HUES48 (cell line): ENCODE data around the gene RIMBP3B.
"Not testable (repeated sequence)": the region's sequence is repeated elsewhere in the genome, so short reads cannot be mapped to it uniquely, and the experiment has no call there.

Source experiments
- H3K27ac ChIP-seq: one replicate; pipeline ENCODE4 v1.7.0; 2013; ENCODE audit warnings: low read depth, low read length, inconsistent platforms
- H3K27me3 ChIP-seq: 2 replicates; pipeline ENCODE4 v1.6.1; 2013; ENCODE audit warnings: mild to moderate bottlenecking, low read length; ENCODE audit not compliant: control insufficient read depth, insufficient read depth
- H3K36me3 ChIP-seq: 2 replicates; pipeline ENCODE4 v1.6.1; 2013; ENCODE audit warnings: low read length; ENCODE audit not compliant: control insufficient read depth, insufficient read depth
- H3K4me1 ChIP-seq: 2 replicates; pipeline ENCODE4 v1.6.1; 2013; ENCODE audit warnings: mild to moderate bottlenecking, low read length; ENCODE audit not compliant: control insufficient read depth, insufficient read depth
- H3K4me3 ChIP-seq: 2 replicates; pipeline ENCODE4 v1.5.1; 2013; ENCODE audit warnings: mild to moderate bottlenecking, low read depth, low read length
- H3K9ac ChIP-seq: 2 replicates; pipeline ENCODE4 v1.6.1; 2013; ENCODE audit warnings: mild to moderate bottlenecking, low read depth, low read length, moderate library complexity
- H3K9me3 ChIP-seq: 2 replicates; pipeline ENCODE4 v1.6.1; 2013; ENCODE audit warnings: low read length; ENCODE audit not compliant: control insufficient read depth, insufficient read depth

RIMBP3B gene

GRCh38 chr22:21383701-21384467 is at the start of gene RIMBP3B:
Gene RIMBP3B (plus strand): TSS chr22:21383751. CDS start chr22:21383859, 108 bp downstream.
- not testable (repeated sequence) for H3K4me3 ChIP-seq, H3K36me3 ChIP-seq, H3K27ac ChIP-seq, H3K9me3 ChIP-seq, H3K27me3 ChIP-seq, H3K4me1 ChIP-seq, H3K9ac ChIP-seq

- not testable (repeated sequence) for H3K9ac ChIP-seq, H3K27ac ChIP-seq, H3K9me3 ChIP-seq, H3K36me3 ChIP-seq, H3K4me3 ChIP-seq, H3K4me1 ChIP-seq, H3K27me3 ChIP-seq
Observed at GRCh38 chr22:21357527-21357926, 26.0 kb upstream of the RIMBP3B start.

- not testable (repeated sequence) for H3K9ac ChIP-seq, H3K9me3 ChIP-seq, H3K4me1 ChIP-seq, H3K27me3 ChIP-seq, H3K27ac ChIP-seq, H3K4me3 ChIP-seq, H3K36me3 ChIP-seq
Observed at GRCh38 chr22:21360525-21360924, 23.0 kb upstream of the RIMBP3B start.

- H3K36me3 ChIP-seq, H3K9ac ChIP-seq, H3K4me1 ChIP-seq: not testable (repeated sequence)
Observed at GRCh38 chr22:21362473-21362872, 21.1 kb upstream of the RIMBP3B start.

GRCh38 chr22:21363061-21363460 is 20.5 kb upstream of the RIMBP3B start:
- H3K4me3 ChIP-seq, H3K4me1 ChIP-seq, H3K27me3 ChIP-seq, H3K36me3 ChIP-seq, H3K9me3 ChIP-seq, H3K27ac ChIP-seq, H3K9ac ChIP-seq: not testable (repeated sequence)

More at GRCh38 chr22:21362473-21362872, 21.1 kb upstream of the RIMBP3B start:
- not testable (repeated sequence) for H3K9me3 ChIP-seq, H3K27me3 ChIP-seq, H3K4me3 ChIP-seq, H3K27ac ChIP-seq

GRCh38 chr22:21363803-21364202 is 19.7 kb upstream of the RIMBP3B start:
- not testable (repeated sequence) for H3K9ac ChIP-seq, H3K36me3 ChIP-seq, H3K4me3 ChIP-seq, H3K27ac ChIP-seq, H3K27me3 ChIP-seq, H3K9me3 ChIP-seq, H3K4me1 ChIP-seq

- H3K27me3 ChIP-seq, H3K9me3 ChIP-seq, H3K36me3 ChIP-seq, H3K9ac ChIP-seq, H3K27ac ChIP-seq, H3K4me1 ChIP-seq, H3K4me3 ChIP-seq: not testable (repeated sequence)
Observed at GRCh38 chr22:21364362-21364761, 19.2 kb upstream of the RIMBP3B start.

GRCh38 chr22:21365337-21365736 is 18.2 kb upstream of the RIMBP3B start:
- not testable (repeated sequence) for H3K27me3 ChIP-seq, H3K27ac ChIP-seq, H3K9me3 ChIP-seq, H3K36me3 ChIP-seq, H3K9ac ChIP-seq, H3K4me3 ChIP-seq, H3K4me1 ChIP-seq

GRCh38 chr22:21368603-21369310 is 14.8 kb upstream of the RIMBP3B start:
- H3K4me3 ChIP-seq, H3K9me3 ChIP-seq, H3K9ac ChIP-seq, H3K4me1 ChIP-seq, H3K36me3 ChIP-seq, H3K27me3 ChIP-seq, H3K27ac ChIP-seq: not testable (repeated sequence)

- H3K36me3 ChIP-seq, H3K9ac ChIP-seq, H3K9me3 ChIP-seq, H3K4me3 ChIP-seq, H3K27me3 ChIP-seq, H3K4me1 ChIP-seq, H3K27ac ChIP-seq: not testable (repeated sequence)
Observed at GRCh38 chr22:21375880-21376279, 7.7 kb upstream of the RIMBP3B start.

- H3K36me3 ChIP-seq, H3K4me3 ChIP-seq, H3K9ac ChIP-seq, H3K27me3 ChIP-seq, H3K4me1 ChIP-seq, H3K27ac ChIP-seq, H3K9me3 ChIP-seq: not testable (repeated sequence)
Observed at GRCh38 chr22:21384468-21385357, 1.2 kb downstream of the RIMBP3B start.
